Activated effector memory CD4-positive, alpha-beta T cell treated with anti-CD3 and anti-CD28 coated beads, Interleukin-2, amount 50 U/mL, for 16 hours (primary cell): ENCODE results near the gene SHISA9.

Source experiments
- DNase-seq: peaks from one replicate; pipeline ENCODE4 v3.0.0-alpha.2; 2020

SHISA9 gene

DNA sequence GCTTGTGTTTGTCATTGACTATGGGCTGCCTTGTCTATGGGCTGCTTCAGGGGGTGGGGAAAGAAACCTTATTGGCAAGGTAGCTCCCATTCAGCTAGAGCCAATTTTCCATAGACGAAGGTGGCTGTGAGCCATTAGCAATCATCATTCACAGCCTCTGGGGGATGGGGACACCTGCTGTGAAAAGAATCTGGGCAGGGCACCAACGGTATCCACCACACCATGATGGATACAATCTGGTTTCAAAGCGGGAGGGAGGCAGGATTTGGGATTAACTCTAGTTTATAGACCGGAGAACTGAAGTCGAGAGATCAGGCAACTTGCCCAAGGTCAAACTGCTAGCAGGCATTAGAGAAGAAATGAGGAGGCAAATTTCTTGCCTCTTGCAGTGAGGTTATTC lies 182.3 kb downstream of the SHISA9 start:
- DNase-seq = no peak

DNA sequence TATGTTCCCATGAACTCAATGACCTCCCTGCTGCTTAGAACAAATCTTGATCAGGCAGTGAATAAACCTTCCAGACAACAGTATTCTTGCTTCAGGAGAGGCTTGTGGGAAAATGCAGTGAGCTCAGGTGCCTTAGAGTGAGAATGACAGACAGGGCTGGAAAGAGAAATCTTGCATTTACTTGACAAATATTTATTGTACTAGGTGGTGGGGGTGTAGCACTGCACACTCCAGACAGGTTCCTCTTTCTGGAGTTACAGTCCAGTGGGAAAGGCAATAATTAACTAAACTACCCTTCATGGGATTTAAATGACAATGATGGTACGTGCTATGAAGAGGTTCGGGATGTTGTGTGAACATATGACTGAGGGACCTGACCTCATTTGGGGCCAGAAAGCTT lies 182.9 kb downstream of the SHISA9 start:
- DNase-seq = no peak

DNA sequence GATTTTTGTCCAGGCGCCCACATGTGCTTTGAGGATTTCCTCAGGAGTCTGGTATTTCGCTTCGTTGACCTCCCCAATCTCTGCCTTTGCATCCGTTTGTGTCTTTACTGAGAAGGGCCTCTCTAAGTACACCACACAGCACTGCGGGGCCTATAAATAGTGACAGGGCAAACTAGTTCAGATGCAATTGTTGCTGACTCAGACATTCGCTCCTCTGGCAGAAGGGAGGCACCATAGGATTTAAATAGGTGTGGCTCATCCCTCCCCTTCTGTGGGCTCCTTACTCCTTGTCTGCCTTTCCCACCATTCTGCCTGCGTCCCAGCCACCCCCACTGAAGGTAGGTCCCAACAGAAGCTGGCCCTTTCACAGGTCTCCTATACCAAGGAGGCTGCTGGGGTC lies 192.3 kb downstream of the SHISA9 start:
- no peak for DNase-seq

DNA sequence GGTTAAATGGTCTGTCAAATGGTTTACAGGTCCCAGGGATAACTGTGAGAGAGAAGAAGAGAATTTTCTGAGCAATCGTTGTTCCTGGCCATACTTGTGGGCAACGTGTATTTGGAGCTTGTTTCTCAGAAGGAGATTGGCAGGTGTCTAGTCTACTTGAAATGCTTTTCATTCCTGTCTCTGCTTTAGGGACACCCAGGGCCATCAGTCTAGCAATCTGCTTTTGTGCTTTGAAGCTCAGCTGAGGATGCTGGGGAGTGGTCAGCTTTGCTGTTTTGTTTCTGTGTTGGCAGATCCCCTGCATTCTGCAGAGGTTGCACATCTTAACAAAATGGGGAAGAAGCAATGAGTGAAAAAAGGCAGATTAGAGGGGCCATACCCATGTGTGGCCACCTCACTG lies 193.7 kb downstream of the SHISA9 start:
- no peak for DNase-seq

DNA sequence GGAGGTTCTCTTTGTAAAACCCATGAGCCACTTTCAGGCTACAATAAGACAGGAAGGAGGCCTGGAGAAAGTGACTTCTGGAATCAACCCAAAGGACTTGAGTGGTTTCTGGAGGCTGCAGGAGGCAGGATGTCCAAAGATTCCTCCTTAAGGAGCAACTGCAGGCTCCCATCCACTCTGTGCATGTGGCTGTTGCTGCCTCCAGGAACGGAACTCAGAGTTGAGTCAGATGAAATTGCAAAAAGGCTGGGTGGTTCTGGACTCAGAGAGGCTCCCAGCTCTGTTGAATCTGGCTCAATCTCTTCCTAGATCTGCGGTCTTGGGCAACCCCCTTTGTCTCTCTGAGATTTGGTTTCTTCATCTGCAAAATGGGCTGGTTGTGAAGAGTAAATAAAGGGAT lies 197.1 kb downstream of the SHISA9 start:
- DNase-seq = no peak

DNA sequence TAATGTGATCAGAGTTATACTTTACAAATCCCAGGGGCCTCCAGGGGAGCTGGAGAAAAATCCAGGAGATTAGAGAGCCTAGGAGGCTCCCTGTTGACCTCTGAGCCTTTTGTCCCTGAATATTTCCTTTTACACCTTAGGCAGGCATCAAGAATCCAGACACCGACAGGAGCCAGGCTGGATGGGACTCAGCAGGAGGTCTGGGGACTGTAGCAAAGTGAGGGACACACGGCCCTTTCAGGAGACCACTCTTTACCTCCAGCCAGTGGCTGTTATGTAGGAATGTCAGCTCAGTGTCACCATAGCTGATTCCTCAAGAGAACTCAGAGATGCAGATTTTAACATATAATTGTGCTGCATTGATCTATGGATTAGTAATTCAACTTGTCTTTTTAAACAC lies 198.4 kb downstream of the SHISA9 start:
- no peak for DNase-seq

DNA sequence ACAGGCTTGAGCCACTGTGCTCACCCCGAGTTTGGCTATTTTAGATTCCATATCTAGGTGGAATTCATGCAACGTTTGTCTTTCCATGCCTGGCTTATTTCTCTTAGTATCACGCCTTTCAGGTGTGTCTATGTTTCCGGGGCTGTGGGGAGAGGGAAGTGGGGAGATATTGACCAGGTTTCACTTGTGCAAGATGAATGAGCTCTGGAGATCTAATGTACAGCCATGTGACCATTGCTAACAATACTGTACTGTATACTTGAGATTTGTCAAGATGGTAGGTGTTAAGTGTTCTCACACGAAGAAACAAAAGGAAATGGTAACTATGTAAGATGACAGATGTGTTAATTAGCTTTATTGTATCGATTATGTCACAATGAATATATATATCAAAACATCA lies 199.6 kb downstream of the SHISA9 start:
- DNase-seq = no peak

DNA sequence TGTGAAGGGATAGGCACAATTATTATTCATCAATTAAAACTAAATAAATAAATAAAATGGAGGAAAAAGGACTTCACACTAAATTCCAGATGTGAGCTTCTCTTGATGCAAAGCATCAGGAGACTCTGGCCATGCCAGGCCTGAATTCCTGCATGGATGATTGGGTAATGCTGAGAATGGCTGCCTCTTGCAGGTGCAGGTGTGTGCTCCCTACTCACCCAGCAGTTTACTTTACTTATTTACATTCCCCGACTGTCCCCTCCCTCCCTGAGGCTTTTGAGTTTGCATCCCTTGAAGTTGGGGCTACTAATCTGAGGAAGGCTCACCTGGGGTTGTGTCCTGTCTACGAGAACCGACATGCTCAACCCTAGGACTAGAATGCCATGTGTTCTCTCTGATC lies 200.4 kb downstream of the SHISA9 start:
- DNase-seq = no peak

DNA sequence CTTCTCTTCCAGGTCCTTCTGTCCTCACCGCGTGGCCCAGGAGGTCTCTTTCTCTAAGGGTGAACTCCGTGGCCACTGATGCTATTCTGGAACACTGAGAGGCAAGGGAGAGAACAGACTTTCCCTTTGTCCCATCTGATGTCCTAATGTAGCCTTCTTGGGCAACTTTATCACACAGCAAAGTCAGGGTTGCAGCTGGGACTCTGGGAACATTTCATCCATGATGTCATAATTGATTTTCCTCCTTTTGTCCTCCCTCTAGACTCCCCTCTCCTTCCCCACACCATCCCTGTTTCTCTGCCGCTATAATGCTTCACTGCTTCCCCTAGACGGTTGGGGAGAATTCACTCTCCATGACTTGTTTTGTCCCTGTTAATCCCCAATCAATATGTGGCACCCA lies 201.0 kb downstream of the SHISA9 start:
- DNase-seq = no peak

DNA sequence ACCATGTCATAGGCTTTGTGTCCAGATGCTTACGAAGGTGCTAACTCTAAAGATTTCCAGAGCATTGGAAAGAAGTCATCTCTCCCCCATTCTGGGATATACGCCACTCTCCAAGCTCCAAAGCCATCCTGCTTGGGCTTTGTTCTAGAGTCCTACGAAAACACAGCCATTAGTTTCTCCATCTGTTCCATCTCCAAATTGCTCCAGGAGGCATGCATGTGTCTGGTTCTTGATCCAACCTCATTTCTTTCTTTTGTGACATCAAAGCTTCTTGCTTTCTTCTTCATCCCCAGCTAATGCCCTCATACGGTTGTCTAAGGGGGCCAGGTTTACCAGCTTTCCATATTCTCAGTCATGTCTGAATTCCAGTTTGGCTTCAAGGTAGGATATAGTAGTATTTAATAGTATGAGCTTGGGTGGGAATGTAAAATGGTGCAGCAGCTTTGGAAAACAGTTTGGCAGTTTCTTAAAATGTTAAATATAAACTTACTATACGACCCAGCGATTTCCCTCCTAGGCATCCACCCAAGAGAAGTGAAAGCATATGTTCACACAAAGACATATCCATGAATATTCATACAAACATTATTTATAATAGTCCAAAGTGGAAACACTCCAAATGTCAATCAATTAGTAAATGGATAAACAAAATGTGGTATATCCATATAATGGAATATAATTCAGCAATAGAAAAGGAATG lies 202.6 kb downstream of the SHISA9 start:
- no peak for DNase-seq

DNA sequence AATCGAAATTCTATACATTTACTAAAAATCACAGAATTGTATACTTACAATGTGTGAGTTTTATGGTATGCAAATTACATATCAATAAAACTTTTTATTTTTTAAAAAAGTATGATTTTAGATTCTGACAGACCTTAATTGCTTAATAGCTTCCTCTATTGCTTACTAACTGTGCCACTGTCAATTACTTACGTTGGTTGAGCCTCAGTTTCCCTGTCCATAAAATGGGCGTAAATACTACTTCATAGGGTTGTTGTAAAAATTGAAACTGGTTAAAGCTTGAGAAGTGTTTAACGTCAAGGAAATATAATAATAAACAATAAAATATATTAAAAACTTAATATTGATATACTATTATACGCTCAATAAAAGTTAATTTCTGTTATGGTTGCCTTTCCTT lies 203.4 kb downstream of the SHISA9 start:
- DNase-seq = no peak

DNA sequence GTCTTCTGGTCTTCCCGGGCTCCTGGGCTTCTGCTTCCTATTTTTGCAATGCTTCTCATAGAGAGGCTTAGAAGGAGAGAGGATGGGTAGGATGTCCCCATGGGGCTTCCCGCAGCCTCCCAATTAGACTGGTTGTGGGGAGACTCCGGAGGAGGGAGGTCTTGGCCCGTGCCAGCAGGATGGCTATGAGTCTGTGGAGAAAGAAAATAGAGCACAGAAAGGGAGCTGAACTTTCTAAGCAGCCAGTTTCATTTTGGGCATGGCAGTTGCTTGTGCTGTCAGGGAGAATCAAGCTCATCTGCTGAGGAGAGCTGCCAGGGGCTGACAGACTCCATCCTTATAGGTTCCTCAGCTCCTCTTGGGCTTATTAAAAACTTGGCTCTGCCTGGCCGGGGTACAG lies 204.0 kb downstream of the SHISA9 start:
- no peak for DNase-seq

DNA sequence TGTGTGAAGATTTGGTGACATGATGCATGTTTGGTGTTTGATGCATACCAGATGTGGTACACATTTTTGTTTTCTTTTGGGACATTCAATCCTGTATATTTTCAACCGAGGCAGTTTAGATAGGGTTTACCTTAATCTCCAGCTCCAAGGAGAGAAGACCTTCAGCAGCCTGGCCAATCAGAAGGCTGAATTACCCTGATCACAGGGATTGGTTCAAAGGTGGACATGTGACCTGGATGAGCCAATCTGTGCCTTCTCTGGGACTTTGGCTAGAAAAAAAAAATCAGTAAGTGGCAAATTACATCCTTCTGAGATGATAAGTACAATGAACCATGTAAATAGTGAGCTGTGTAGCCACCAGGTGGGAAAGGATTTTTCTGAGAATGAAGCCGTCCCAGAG lies 205.1 kb downstream of the SHISA9 start:
- no peak for DNase-seq

DNA sequence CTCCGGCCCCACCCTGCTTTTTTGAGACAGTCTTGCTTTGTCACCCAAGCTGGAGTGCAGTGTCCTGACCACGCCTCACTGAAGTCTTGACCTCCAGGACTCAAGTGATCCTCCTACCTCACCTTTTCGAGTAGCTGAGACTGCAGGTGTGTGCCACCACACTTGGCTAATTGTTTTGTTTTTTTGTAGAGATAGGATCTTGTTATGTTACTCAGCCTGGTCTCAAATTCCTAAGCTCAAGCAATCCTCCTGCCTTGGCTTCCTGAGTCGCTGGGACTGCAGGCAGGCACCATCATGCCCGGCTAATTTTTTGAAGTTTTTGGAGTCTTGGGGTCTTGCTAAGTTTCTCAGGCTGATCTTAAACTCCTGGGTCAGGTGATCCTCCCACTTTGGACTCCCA lies 206.7 kb downstream of the SHISA9 start:
- DNase-seq = no peak

DNA sequence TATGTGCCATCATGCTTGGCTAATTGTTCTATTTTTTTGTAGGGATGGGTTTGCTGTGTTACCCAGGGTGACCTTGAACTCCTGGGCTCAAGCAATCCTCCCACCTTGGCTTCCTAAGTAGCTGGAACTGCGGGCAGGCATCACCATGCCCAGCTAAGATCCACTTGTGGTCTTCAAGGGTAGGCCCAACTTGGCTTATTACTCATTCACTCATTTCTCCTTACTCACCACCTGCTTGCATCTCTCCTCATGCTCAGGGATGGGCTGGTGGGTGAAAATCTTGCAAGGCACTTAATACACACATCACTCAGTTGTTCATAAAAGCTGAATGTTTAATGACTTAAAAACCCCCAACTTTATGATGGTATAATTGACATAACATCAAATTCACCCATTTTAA lies 207.8 kb downstream of the SHISA9 start:
- no peak for DNase-seq

DNA sequence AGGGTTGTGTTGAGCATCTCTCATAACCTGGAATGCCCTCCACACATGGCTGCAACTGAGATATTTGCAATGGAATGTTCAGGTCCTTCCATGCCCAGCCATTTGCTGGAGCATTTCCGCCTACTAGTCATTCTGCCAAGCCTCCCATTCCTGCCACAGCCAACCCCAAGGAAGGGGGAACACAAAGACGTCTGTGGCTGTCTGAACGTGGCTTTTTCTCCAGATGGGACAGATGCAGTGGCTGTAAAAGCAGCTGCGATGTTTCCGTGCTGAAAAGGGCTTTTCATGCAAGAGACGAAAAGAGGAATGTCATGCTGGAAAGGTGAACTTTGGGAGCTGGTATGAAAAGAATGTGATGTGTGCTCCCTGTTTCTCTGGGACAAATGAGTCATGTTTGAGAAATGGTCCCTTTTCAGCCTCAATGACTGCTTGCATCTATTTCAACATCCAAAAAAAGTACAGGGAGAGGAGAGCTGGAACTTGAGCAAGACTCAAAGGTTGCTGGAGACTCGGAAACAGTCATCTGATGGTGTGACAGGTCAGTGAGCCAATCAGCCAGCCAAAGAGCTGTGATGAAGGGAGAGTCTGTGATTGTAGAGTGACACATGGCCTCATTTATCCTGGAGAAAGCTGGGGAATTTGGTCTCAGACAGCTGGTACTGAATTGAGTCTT lies 208.9 kb downstream of the SHISA9 start:
- no peak for DNase-seq

DNA sequence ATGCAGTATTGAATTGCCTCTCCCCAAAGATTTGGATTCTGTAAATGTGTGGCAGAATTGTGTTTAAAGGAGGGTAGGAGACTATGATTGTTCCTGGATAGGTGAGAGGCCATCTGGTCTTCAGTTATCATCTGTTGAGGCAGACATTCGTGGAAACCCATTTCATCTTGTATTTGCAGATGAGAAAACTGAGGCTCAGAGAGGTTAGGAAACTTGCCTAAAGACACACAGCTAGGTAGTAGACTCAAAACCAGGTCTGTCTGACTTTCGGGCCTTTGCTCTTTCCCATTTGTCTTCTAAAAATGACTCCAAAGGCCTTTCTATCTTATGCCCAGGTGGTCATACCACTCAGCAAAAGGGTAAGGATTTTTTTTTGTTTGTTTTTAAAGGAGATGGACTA lies 210.3 kb downstream of the SHISA9 start:
- no peak for DNase-seq

DNA sequence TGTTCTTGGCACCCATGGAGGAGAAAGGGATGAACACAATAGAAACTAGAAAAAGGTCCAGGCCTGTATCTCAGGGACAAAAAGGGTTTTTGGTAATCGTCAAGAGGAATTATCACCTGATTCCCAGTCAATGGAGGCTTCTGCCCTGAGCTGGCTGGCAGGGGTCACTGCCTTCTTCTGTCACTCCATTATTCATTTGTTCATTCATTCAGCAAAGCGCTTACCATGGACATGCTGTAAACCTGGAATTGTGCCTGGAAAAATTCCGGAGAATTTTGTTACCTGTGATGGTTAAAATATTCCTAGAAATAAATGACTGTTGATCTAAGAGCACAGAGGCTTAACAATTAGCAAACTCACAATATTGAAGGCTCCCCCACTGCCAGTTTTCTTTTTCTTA lies 212.3 kb downstream of the SHISA9 start:
- DNase-seq = no peak

DNA sequence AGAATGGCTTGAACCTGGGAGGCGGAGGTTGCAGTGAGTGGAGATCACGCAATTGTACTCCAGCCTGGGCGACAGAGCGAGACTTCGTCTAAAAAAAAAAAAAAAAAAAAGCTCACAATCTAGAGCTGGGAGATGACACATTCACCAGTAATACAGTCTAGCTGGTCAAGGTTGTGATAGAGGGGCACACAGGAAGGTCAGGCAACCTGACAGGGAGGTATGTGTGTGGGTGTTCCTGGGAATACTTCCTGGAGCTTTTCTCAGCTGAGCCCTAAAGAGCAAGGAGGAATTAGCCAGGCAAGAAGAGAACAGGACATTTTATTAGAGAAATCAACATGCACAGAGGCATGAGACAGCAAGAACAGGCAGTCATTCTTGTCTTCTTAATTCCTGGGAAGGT lies 216.7 kb downstream of the SHISA9 start:
- DNase-seq = no peak

DNA sequence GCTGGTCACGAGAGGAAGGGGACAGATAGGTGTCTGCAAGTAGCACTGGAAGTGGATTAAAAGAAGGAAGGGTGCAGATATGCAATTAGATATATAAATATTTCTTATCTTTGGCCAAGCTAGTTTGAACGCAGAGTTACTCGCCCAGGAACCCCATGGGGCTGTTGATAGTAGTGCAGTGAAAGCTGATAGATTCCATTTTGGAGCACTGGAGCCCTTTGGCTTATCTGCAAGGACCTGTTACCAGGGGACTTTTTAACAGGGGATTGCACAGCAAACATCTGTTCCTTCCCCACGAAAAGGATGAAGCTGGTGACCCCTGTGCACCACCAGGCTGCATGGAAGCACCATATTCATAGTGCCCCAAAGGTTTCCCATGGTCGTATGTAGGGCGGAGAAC lies 218.7 kb downstream of the SHISA9 start:
- no peak for DNase-seq

DNA sequence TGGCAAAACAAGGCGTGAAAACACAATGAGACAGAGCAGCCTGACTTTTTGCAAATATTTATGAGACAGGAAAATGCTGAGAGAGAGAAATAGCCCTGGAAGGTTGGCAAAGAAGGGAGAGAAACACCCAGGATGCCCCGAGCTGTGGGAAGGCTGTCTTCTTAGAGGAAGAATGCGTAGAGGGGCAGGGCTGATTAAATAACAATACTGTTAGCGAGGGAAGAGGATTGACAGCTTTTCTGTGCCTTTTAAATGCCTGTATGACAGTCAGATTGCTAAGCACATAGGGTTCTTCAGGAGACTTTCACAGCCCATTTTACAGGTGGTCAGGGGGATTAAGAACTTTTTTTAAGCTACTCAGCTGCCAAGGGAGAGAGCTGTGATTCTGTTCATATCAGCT lies 219.2 kb downstream of the SHISA9 start:
- no peak for DNase-seq

DNA sequence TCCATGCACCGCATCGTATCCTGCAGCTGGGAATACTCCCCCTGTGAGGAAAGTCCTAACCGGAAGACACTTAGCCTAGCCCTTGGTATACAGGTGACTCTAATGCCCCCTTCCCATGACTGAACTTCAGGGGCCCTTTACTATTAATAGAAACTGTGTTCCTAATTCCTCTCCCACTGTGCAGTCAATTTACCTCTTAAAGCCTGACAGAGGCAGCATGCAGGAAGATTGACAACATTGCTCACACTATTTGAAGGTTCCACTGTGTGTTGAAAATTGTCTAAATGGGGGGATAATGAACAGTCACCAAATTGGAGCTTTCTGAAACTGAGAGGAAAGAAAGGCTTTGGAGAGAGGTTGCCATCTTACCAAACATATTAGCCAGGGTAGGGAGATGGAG lies 222.6 kb downstream of the SHISA9 start:
- no peak for DNase-seq

DNA sequence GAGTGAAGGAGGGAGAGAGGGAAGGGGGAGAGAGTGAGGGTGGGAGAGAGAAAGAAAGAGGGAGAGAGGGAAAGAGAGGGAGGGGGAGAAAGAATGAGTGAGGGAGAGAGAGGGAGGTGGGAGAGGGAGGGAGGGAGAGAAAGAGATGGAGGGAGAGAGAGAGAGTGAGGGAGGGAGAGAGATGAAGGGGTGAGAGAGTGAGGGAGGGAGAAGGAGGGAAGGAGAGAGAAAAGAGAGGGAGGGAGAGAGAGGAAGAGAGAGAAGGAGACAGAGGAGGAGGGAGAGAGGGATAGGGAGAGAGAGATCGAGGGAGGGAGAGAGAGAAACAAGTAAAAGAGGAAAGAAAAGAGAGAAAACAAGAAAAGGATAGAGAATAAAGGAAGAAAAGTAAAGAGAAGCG lies 225.7 kb downstream of the SHISA9 start:
- no peak for DNase-seq

DNA sequence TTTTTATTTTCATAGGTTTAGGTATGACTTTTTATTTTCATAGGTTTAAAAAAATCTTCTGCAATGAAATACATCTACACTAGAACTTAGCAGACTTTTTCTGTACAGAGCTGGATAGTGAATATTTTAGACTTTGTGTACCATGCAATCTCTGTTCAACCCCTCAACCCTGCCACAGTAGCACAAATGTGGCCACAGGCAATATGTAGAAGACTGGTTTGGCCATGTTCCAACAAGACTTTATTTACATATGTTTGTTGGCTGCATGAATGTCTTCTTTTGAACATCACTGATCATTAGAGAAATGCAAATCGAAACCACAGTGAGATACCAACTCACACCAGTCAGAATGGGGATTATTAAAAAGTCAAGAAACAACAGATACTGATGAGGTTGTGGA lies 229.2 kb downstream of the SHISA9 start:
- DNase-seq = no peak

DNA sequence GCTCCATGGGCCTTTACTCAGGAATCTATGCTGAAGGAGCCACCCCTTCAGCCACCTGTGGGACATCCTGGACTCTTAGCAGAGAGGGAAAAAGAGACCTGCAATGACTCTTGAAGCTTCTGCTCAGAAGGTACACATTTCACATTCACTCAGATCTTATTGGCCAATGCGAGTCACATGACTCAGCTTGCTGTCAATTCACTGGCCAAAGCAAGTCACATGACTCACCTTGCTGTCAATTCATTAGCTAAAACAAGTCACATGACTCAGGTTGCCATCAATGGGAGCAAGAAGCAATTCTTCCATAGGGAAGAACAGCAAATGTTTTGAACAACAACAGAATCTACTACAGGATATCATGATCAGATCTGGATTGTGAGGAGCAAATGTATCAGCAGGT lies 233.4 kb downstream of the SHISA9 start:
- DNase-seq = no peak
